ENCODE measurements around the gene RPS21. TPM values are rescaled to one million over a fixed set of nuclear protein-coding genes. Genes with fewer than 3 reads are reported as not detected.
"Not testable (repeated sequence)": the region's sequence is repeated elsewhere in the genome, so short reads cannot be mapped to it uniquely, and the experiment has no call there.

RPS21 gene
- polyA plus RNA-seq, 1 experiment = 2,723 TPM

GRCh38 chr20:62422636-62423325, 35.9 kb downstream of the RPS21 start:
- ChIA-PET POLR2A (no interaction called here), CTCF (no interaction called here)
- no peak for DNase-seq (ENCODE audit: low read depth, low spot score)
- Histone ChIP-seq H3K27ac (ENCODE audit: low read depth, low read length) (no peak overlapping the region), H3K27me3 (ENCODE audit: control insufficient read depth, insufficient read depth, low read length) (peaks cover 2% of the 10 kb centered on the region), H3K9me3 (ENCODE audit: control insufficient read depth, insufficient read depth, low read length) (peaks cover 6% of the 10 kb centered on the region; the same call in 1 of the 2 replicates), H3K4me3 (ENCODE audit: low read depth, low read length) (no peak overlapping the region)
- no peak for TF ChIP-seq CTCF (IDR thresholded peaks at IDR 0.05; ENCODE audit: low read depth, low read length)

GRCh38 chr20:62423326-62423706, 36.4 kb downstream of the RPS21 start:
- TF ChIP-seq CTCF (IDR thresholded peaks at IDR 0.05; ENCODE audit: low read depth, low read length) = no peak
- peaks cover 6% of the 10 kb centered on the region; the same call in 1 of the 2 replicates for H3K9me3 ChIP-seq (ENCODE audit: control insufficient read depth, insufficient read depth, low read length)
- ChIA-PET CTCF (no interaction called here), POLR2A (no interaction called here)
- H3K27ac ChIP-seq (ENCODE audit: low read depth, low read length) = no peak overlapping the region
- H3K4me3 ChIP-seq (ENCODE audit: low read depth, low read length) = no peak overlapping the region
- DNase-seq (ENCODE audit: low read depth, low spot score) = no peak
- H3K27me3 ChIP-seq (ENCODE audit: control insufficient read depth, insufficient read depth, low read length) = peaks cover 2% of the 10 kb centered on the region

- H3K27me3 ChIP-seq (ENCODE audit: control insufficient read depth, insufficient read depth, low read length) = peaks cover 5% of the 10 kb centered on the region
Measured at GRCh38 chr20:62424249-62425107, 37.6 kb downstream of the RPS21 start.

GRCh38 chr20:62425281-62426058, 38.6 kb downstream of the RPS21 start:
- no peak for DNase-seq (ENCODE audit: low read depth, low spot score)
- Histone ChIP-seq H3K9me3 (ENCODE audit: control insufficient read depth, insufficient read depth, low read length) (peaks cover 6% of the 10 kb centered on the region; the same call in 1 of the 2 replicates), H3K4me3 (ENCODE audit: low read depth, low read length) (no peak overlapping the region), H3K27ac (ENCODE audit: low read depth, low read length) (no peak overlapping the region), H3K27me3 (ENCODE audit: control insufficient read depth, insufficient read depth, low read length) (peaks cover 8% of the 10 kb centered on the region)
- TF ChIP-seq CTCF (IDR thresholded peaks at IDR 0.05; ENCODE audit: low read depth, low read length) = no peak
- ChIA-PET CTCF (no interaction called here), POLR2A (no interaction called here)

More at GRCh38 chr20:62424249-62425107, 37.6 kb downstream of the RPS21 start:
- Histone ChIP-seq H3K27ac (ENCODE audit: low read depth, low read length) (no peak overlapping the region), H3K9me3 (ENCODE audit: control insufficient read depth, insufficient read depth, low read length) (peaks cover 6% of the 10 kb centered on the region; the same call in 1 of the 2 replicates), H3K4me3 (ENCODE audit: low read depth, low read length) (no peak overlapping the region)
- ChIA-PET POLR2A (no interaction called here), CTCF (no interaction called here)
- no peak for DNase-seq (ENCODE audit: low read depth, low spot score)
- TF ChIP-seq CTCF (IDR thresholded peaks at IDR 0.05; ENCODE audit: low read depth, low read length) = no peak

GRCh38 chr20:62426059-62426348, 39.1 kb downstream of the RPS21 start:
- H3K27ac ChIP-seq (ENCODE audit: low read depth, low read length); H3K27me3 ChIP-seq (ENCODE audit: control insufficient read depth, insufficient read depth, low read length); H3K4me3 ChIP-seq (ENCODE audit: low read depth, low read length); DNase-seq (ENCODE audit: low read depth, low spot score); POLR2A ChIA-PET; H3K9me3 ChIP-seq (ENCODE audit: control insufficient read depth, insufficient read depth, low read length); CTCF ChIA-PET: not testable (repeated sequence)
